ENCODE results near the gene STAMBPL1.
"Not testable (repeated sequence)": the region's sequence is repeated elsewhere in the genome, so short reads cannot be mapped to it uniquely, and the experiment has no call there.

Gene STAMBPL1

GRCh38 chr10:88833723-88834122, 46.3 kb upstream of the STAMBPL1 start:
- DNase-seq (ENCODE audit: extremely low spot score): no peak
- TF ChIP-seq FOXA1 (IDR thresholded peaks at IDR 0.05): no peak
- no peak for TF ChIP-seq BHLHE40 (IDR thresholded peaks at IDR 0.05; ENCODE audit: borderline replicate concordance)
- no peak for TF ChIP-seq HDGF (IDR thresholded peaks at IDR 0.05; ENCODE audit: borderline replicate concordance)
- TF ChIP-seq ELF4 (IDR thresholded peaks at IDR 0.05): no peak
- no peak for TF ChIP-seq CTBP1 (IDR thresholded peaks at IDR 0.05; ENCODE audit: borderline replicate concordance)
- no peak for TF ChIP-seq ARNT (IDR thresholded peaks at IDR 0.05)
- TF ChIP-seq L3MBTL2 (conservative IDR thresholded peaks at IDR 0.05): no peak
- TF ChIP-seq ZNF384 (IDR thresholded peaks at IDR 0.05): no peak
- no peak for TF ChIP-seq SP1 (IDR thresholded peaks at IDR 0.05)
- TF ChIP-seq NFRKB (IDR thresholded peaks at IDR 0.05): no peak
- POLR2A ChIA-PET: no interaction called here
- CTCF ChIA-PET: interaction anchor here (0.6 to 5.0 kb wide), 3 partner anchors 100 to 268 kb away, joined by 3 to 112 read pairs (median 3); no protein-coding TSS in a partner anchor

DNA sequence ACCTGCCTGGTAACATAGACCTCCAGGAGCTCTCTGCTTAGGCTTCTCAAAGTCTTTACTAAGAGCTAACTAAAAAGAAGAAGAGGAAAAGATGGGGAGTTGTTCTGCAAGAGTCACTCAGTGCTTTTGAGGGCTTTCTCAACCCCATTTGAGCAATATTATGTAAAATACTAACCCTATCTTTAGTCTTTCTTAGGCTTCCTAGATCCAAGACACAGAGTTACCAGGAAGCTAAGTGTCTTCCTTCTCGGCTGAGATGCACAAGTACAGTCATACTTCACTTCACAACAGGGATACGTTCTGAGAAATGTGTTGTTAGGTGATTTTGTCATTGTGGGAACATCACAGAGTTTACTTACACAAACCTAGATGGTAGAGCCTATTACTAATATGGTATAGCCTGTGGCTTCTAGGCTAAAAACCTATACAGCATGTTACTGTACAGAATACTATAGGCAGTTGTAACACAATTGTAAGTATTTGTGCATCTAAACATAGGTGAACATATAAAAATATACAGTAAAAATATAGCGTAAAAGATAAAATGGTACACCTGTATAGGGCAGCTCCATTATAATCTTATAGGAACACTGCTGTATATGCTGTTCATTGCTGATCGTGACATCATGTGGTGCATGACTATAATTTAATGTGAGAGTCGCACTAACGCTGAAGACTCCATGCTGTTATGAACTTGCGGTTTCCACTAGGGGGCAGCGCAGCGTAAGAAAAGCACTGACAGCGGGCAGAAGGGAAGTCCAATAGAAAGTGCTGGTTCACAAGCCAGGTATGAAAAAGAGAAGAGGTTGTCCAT, 44.7 kb upstream of the STAMBPL1 start:
- CTCF ChIA-PET: interaction anchor here (0.6 to 5.0 kb wide), 14 partner anchors 9 to 272 kb away, joined by 3 to 112 read pairs (median 4); partner anchors contain the start of gene ANKRD22
- TF ChIP-seq, protein P1, sequence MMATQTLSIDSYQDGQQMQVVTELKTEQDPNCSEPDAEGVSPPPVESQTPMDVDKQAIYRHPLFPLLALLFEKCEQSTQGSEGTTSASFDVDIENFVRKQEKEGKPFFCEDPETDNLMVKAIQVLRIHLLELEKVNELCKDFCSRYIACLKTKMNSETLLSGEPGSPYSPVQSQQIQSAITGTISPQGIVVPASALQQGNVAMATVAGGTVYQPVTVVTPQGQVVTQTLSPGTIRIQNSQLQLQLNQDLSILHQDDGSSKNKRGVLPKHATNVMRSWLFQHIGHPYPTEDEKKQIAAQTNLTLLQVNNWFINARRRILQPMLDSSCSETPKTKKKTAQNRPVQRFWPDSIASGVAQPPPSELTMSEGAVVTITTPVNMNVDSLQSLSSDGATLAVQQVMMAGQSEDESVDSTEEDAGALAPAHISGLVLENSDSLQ (IDR thresholded peaks at IDR 0.05): 0 out of 2 replicates have a peak, but pooled peaks have one; percentile 12
- no peak for TF ChIP-seq ARNT (IDR thresholded peaks at IDR 0.05)
- peak; percentile 74 for DNase-seq (ENCODE audit: extremely low spot score)
- POLR2A ChIA-PET: interaction anchor here (1.3 to 1.7 kb wide), 2 partner anchors 98 to 99 kb away, joined by 4 to 9 read pairs; no protein-coding TSS in a partner anchor

- TF ChIP-seq CTBP1 (IDR thresholded peaks at IDR 0.05; ENCODE audit: borderline replicate concordance) (no peak), FOXA1 (IDR thresholded peaks at IDR 0.05) (no peak), HDGF (IDR thresholded peaks at IDR 0.05; ENCODE audit: borderline replicate concordance) (no peak), ARNT (IDR thresholded peaks at IDR 0.05) (no peak), ELF4 (IDR thresholded peaks at IDR 0.05) (no peak), TARDBP (IDR thresholded peaks at IDR 0.05) (no peak), L3MBTL2 (conservative IDR thresholded peaks at IDR 0.05) (no peak), ZNF384 (IDR thresholded peaks at IDR 0.05) (no peak), FOXM1 (IDR thresholded peaks at IDR 0.05; ENCODE audit: borderline replicate concordance) (no peak), FOXK2 (IDR thresholded peaks at IDR 0.05) (no peak), BHLHE40 (IDR thresholded peaks at IDR 0.05; ENCODE audit: borderline replicate concordance) (no peak), SP1 (IDR thresholded peaks at IDR 0.05) (no peak)
- TF ChIP-seq, protein P1 (IDR thresholded peaks at IDR 0.05): no peak
- CTCF ChIA-PET: interaction anchor here (0.6 to 5.0 kb wide), 13 partner anchors 9 to 272 kb away, joined by 3 to 112 read pairs (median 4); partner anchors contain the start of gene ANKRD22
- POLR2A ChIA-PET: interaction anchor here (1.3 to 1.7 kb wide), 2 partner anchors 97 to 98 kb away, joined by 4 to 9 read pairs; no protein-coding TSS in a partner anchor
- no peak for DNase-seq (ENCODE audit: extremely low spot score)
These were observed 44.2 kb upstream of the STAMBPL1 start for GRCh38 chr10:88835910-88836221.

DNA sequence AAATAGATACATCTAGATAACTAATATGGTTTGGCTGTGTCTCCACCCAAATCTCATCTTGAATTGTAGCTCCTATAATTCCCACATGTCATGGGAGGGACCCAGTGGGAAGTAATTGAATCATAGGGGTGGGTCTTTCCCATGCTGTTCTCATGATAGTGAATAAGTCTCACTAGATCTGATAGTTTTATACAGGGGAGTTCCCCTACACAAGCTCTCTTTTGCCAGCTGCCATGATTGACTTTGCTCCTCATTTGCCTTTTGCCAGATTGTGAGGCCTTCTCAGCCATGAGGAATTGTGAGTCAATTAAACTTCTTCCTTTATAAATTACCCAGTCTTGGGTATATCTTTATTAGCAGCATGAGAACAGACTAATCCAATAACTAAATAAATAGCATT, 42.4 kb upstream of the STAMBPL1 start:
- DNase-seq (ENCODE audit: extremely low spot score): not testable (repeated sequence)
- ChIA-PET CTCF (interaction anchor here (5.0 kb wide), 1 partner anchor 96 kb away, joined by 112 read pairs; no protein-coding TSS in a partner anchor), POLR2A (interaction anchor here (1.0 kb wide), 1 partner anchor 42 kb away, joined by 4 read pairs; the partner anchor contains the start of gene STAMBPL1)

- ChIA-PET CTCF (no interaction called here), POLR2A (no interaction called here)
- DNase-seq (ENCODE audit: extremely low spot score): no peak
- TF ChIP-seq FOXK2 (IDR thresholded peaks at IDR 0.05) (no peak), LEF1 (IDR thresholded peaks at IDR 0.05; ENCODE audit: borderline replicate concordance) (no peak), SP1 (IDR thresholded peaks at IDR 0.05) (no peak), ARNT (IDR thresholded peaks at IDR 0.05) (no peak), BHLHE40 (IDR thresholded peaks at IDR 0.05; ENCODE audit: borderline replicate concordance) (no peak), ZNF384 (IDR thresholded peaks at IDR 0.05) (no peak), FOXM1 (IDR thresholded peaks at IDR 0.05; ENCODE audit: borderline replicate concordance) (no peak), TARDBP (IDR thresholded peaks at IDR 0.05) (no peak), CTBP1 (IDR thresholded peaks at IDR 0.05; ENCODE audit: borderline replicate concordance) (no peak), L3MBTL2 (conservative IDR thresholded peaks at IDR 0.05) (no peak), HDGF (IDR thresholded peaks at IDR 0.05; ENCODE audit: borderline replicate concordance) (no peak), FOXA1 (IDR thresholded peaks at IDR 0.05) (no peak), SUZ12 (IDR thresholded peaks at IDR 0.05) (no peak), NFRKB (IDR thresholded peaks at IDR 0.05) (no peak), ELF4 (IDR thresholded peaks at IDR 0.05) (no peak)
- TF ChIP-seq, protein P1 (IDR thresholded peaks at IDR 0.05): no peak
These were observed 41.2 kb upstream of the STAMBPL1 start for GRCh38 chr10:88838766-88839350.

DNA sequence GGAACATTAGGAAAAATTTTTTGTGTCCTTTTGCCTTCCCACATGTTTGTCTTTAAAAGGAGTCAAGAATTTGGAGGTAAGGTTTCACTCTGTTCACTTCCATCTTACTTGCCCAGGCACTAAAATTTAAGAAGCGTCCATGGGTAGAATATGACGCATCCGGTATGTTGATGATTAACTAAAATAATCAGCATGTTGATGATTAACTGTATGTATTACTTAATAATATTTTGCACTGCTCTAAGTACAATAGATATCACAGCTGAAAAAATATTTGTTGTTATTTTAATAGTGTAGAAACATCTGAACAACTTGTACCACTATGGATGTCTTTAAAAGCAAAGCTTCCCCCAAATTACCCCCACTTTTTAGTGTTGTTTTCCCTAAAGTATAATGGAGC, 39.9 kb upstream of the STAMBPL1 start:
- ChIA-PET POLR2A (no interaction called here), CTCF (no interaction called here)
- no peak for DNase-seq (ENCODE audit: extremely low spot score)
- TF ChIP-seq TARDBP (IDR thresholded peaks at IDR 0.05): no peak
- TF ChIP-seq BHLHE40 (IDR thresholded peaks at IDR 0.05; ENCODE audit: borderline replicate concordance): no peak
- no peak for TF ChIP-seq FOXM1 (IDR thresholded peaks at IDR 0.05; ENCODE audit: borderline replicate concordance)
- TF ChIP-seq, protein P1 (IDR thresholded peaks at IDR 0.05): no peak
- no peak for TF ChIP-seq ARNT (IDR thresholded peaks at IDR 0.05)
- TF ChIP-seq NFRKB (IDR thresholded peaks at IDR 0.05): no peak
- TF ChIP-seq SP1 (IDR thresholded peaks at IDR 0.05): no peak
- no peak for TF ChIP-seq SUZ12 (IDR thresholded peaks at IDR 0.05)
- TF ChIP-seq ZNF384 (IDR thresholded peaks at IDR 0.05): no peak
- no peak for TF ChIP-seq L3MBTL2 (conservative IDR thresholded peaks at IDR 0.05)
- no peak for TF ChIP-seq FOXK2 (IDR thresholded peaks at IDR 0.05)
